HepG2 (cell line): Measurements from ENCODE around the gene SS18L1. TPM values are rescaled to one million over a fixed set of nuclear protein-coding genes. Genes with fewer than 3 reads are reported as not detected.

ENCODE experiments used
- ATRX ChIP-seq: sonication (generic); formaldehyde crosslinking; IDR thresholded peaks from 2 replicates; pipeline ENCODE4 v1.4.0; 2020; ENCODE audit warnings: missing genetic modification reagents, borderline replicate concordance
- CHD2 ChIP-seq: IDR thresholded peaks from 2 replicates; pipeline ENCODE4 v1.6.1; 2011; ENCODE audit warnings: low read depth, low read length, improper control_type of control experiment
- HHEX ChIP-seq: IDR thresholded peaks from 2 replicates; pipeline ENCODE4 v1.6.1; 2016; ENCODE audit warnings: control low read depth
- MAFK ChIP-seq, 2 experiments: IDR thresholded peaks in 1 of 2; conservative IDR thresholded peaks in 1 of 2; 2 replicates each; pipeline ENCODE4 v1.6.1; 2011; ENCODE audit warnings: improper control_type of control experiment in 2 of 2, low read length in 2 of 2
- PAF1 ChIP-seq: IDR thresholded peaks from 2 replicates; pipeline ENCODE4 v1.6.1; 2016; ENCODE audit warnings: missing genetic modification reagents, missing compliant biosample characterization
- PRDM4 ChIP-seq: sonication (generic); formaldehyde crosslinking; IDR thresholded peaks from 2 replicates; pipeline ENCODE4 v1.9.0; 2021; ENCODE audit warnings: missing genetic modification reagents, borderline replicate concordance
- SNAPC2 ChIP-seq: sonication (generic); formaldehyde crosslinking; IDR thresholded peaks from 2 replicates; pipeline ENCODE4 v1.8.1; 2022; ENCODE audit warnings: mild to moderate bottlenecking, missing genetic modification reagents
- SNAPC4 ChIP-seq: sonication (generic); formaldehyde crosslinking; IDR thresholded peaks from 2 replicates; pipeline ENCODE4 v1.4.0; 2020; ENCODE audit warnings: mild to moderate bottlenecking, missing genetic modification reagents
- TCF7L2 ChIP-seq: IDR thresholded peaks from 2 replicates; pipeline ENCODE4 v1.6.1; 2011; ENCODE audit warnings: mild to moderate bottlenecking, low read depth, low read length, moderate library complexity
- ZNF326 ChIP-seq: sonication (generic); formaldehyde crosslinking; IDR thresholded peaks from 2 replicates; pipeline ENCODE4 v1.4.0; 2020; ENCODE audit warnings: missing genetic modification reagents, borderline replicate concordance
- ZNF329 ChIP-seq: sonication (generic); formaldehyde crosslinking; IDR thresholded peaks from 2 replicates; pipeline ENCODE4 v1.9.0; 2021; ENCODE audit warnings: low read depth, mild to moderate bottlenecking, missing genetic modification reagents
- ZNF782 ChIP-seq: sonication (generic); formaldehyde crosslinking; IDR thresholded peaks from 2 replicates; pipeline ENCODE4 v1.4.0; 2020; ENCODE audit warnings: missing genetic modification reagents, mild to moderate bottlenecking, borderline replicate concordance
- ZXDC ChIP-seq: sonication (generic); formaldehyde crosslinking; IDR thresholded peaks from 2 replicates; pipeline ENCODE4 v1.5.0; 2020; ENCODE audit warnings: mild to moderate bottlenecking, missing genetic modification reagents
- ZZZ3 ChIP-seq: sonication (generic); formaldehyde crosslinking; IDR thresholded peaks from 2 replicates; pipeline ENCODE4 v1.4.0; 2020; ENCODE audit warnings: missing genetic modification reagents, mild to moderate bottlenecking, borderline replicate concordance
- polyA plus RNA-seq, 8 experiments: library from polyadenylated mRNA; depleted of rRNA in 3 of 8; stranded (reverse) in 7 of 8; unstranded in 1 of 8; fragments of >200 nt; fragmentation: Illumina TruSeq in 4 of 8; extraction: Trizol in 4 of 8; gene quantifications; 2 replicates each; pipeline versions ENCODE4 v1.2.1 to v1.2.3, GENCODE V29; 2011 to 2016; ENCODE audit warnings: low read depth in 4 of 8, missing spikeins in 1 of 8, mixed read lengths in 1 of 8; ENCODE audit not compliant: insufficient read depth in 1 of 8
- total RNA-seq, 5 experiments: library from RNA; depleted of rRNA; stranded (reverse); fragments of >200 nt; fragmentation: Illumina TruSeq; extraction: Trizol; gene quantifications; 2 replicates each; pipeline ENCODE4 v1.2.3, GENCODE V29; 2016; ENCODE audit warnings: low read depth in 1 of 5
- TF ChIP-seq, protein P1 (sequence below): IDR thresholded peaks from 2 replicates; pipeline ENCODE4 v1.4.0; 2020; ENCODE audit warnings: mild to moderate bottlenecking, missing genetic modification reagents

SS18L1 gene
- total and polyA plus RNA-seq, 2 of the 13 experiments (the other 11 are each of a cell fraction or from before 2014, with no cell fraction given), result 17.8 to 27.6 TPM

DNA sequence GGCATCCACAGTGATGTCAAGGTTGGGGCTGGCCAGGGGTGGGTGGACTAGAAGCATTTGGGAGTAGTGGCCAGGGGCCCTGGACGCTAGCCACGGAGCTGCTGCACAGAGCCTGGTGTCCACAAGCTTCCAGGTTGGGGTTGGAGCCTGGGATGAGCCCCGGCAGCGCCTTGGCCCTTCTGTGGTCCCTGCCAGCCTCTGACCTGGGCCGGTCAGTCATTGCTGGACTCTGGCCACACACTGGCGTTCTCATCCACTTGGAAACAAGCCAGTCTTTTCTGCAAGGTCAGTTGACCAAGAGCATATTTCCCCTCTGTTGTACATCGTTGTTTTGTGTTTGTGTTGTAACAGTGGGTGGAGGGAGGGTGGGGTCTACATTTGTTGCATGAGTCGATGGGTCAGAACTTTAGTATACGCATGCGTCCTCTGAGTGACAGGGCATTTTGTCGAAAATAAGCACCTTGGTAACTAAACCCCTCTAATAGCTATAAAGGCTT, 8.8 kb upstream of the SS18L1 start (continued):
- TF ChIP-seq MAFK (conservative IDR thresholded peaks at IDR 0.05 in 1 of 2, IDR thresholded peaks at IDR 0.05 in 1 of 2; ENCODE audit: low read length in 2 of 2), result peak; percentile 52 to 64
- no peak for TF ChIP-seq TCF7L2
- TF ChIP-seq ZXDC (CRISPR knock-in tag), result no peak
- TF ChIP-seq ATRX (CRISPR knock-in tag), result no peak
- no peak for TF ChIP-seq HHEX (CRISPR knock-in tag)
- 0 out of 2 replicates have a peak, but pooled peaks have one; percentile 37 for TF ChIP-seq PAF1 (CRISPR knock-in tag)
- peak; percentile 47; the same call in 1 of the 2 replicates for TF ChIP-seq SNAPC2 (CRISPR knock-in tag)
- TF ChIP-seq SNAPC4 (CRISPR knock-in tag), result no peak
- TF ChIP-seq ZNF782 (CRISPR knock-in tag), result 0 out of 2 replicates have a peak, but pooled peaks have one; percentile 56
- no peak for TF ChIP-seq PRDM4 (CRISPR knock-in tag)
- TF ChIP-seq CHD2, result no peak
- no peak for TF ChIP-seq ZNF326
- no peak for TF ChIP-seq ZNF329 (CRISPR knock-in tag)
- no peak for TF ChIP-seq ZZZ3
- TF ChIP-seq, protein P1, sequence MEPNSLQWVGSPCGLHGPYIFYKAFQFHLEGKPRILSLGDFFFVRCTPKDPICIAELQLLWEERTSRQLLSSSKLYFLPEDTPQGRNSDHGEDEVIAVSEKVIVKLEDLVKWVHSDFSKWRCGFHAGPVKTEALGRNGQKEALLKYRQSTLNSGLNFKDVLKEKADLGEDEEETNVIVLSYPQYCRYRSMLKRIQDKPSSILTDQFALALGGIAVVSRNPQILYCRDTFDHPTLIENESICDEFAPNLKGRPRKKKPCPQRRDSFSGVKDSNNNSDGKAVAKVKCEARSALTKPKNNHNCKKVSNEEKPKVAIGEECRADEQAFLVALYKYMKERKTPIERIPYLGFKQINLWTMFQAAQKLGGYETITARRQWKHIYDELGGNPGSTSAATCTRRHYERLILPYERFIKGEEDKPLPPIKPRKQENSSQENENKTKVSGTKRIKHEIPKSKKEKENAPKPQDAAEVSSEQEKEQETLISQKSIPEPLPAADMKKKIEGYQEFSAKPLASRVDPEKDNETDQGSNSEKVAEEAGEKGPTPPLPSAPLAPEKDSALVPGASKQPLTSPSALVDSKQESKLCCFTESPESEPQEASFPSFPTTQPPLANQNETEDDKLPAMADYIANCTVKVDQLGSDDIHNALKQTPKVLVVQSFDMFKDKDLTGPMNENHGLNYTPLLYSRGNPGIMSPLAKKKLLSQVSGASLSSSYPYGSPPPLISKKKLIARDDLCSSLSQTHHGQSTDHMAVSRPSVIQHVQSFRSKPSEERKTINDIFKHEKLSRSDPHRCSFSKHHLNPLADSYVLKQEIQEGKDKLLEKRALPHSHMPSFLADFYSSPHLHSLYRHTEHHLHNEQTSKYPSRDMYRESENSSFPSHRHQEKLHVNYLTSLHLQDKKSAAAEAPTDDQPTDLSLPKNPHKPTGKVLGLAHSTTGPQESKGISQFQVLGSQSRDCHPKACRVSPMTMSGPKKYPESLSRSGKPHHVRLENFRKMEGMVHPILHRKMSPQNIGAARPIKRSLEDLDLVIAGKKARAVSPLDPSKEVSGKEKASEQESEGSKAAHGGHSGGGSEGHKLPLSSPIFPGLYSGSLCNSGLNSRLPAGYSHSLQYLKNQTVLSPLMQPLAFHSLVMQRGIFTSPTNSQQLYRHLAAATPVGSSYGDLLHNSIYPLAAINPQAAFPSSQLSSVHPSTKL, result peak; percentile 74
